ENCODE measurements around the gene SLIT1.

- TF ChIP-seq, protein P1, sequence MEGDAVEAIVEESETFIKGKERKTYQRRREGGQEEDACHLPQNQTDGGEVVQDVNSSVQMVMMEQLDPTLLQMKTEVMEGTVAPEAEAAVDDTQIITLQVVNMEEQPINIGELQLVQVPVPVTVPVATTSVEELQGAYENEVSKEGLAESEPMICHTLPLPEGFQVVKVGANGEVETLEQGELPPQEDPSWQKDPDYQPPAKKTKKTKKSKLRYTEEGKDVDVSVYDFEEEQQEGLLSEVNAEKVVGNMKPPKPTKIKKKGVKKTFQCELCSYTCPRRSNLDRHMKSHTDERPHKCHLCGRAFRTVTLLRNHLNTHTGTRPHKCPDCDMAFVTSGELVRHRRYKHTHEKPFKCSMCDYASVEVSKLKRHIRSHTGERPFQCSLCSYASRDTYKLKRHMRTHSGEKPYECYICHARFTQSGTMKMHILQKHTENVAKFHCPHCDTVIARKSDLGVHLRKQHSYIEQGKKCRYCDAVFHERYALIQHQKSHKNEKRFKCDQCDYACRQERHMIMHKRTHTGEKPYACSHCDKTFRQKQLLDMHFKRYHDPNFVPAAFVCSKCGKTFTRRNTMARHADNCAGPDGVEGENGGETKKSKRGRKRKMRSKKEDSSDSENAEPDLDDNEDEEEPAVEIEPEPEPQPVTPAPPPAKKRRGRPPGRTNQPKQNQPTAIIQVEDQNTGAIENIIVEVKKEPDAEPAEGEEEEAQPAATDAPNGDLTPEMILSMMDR (IDR thresholded peaks at IDR 0.05; ENCODE audit: low read length) = no peak
- TF ChIP-seq EZH2 (IDR thresholded peaks at IDR 0.05; ENCODE audit: borderline replicate concordance, low read length) = no peak
Measured at GRCh38 chr10:96972264-96972663, 213.5 kb downstream of the SLIT1 start.
